TTC549 (cell line): ENCODE data around the gene TBC1D7.
"Not testable (repeated sequence)": the region's sequence is repeated elsewhere in the genome, so short reads cannot be mapped to it uniquely, and the experiment has no call there.

Experiments used
- FAIRE-seq: peaks from 2 replicates; lab custom pipeline; 2012; peaks lifted over from hg19 to GRCh38; lab: Jason Lieb, UNC

The TBC1D7 gene

DNA sequence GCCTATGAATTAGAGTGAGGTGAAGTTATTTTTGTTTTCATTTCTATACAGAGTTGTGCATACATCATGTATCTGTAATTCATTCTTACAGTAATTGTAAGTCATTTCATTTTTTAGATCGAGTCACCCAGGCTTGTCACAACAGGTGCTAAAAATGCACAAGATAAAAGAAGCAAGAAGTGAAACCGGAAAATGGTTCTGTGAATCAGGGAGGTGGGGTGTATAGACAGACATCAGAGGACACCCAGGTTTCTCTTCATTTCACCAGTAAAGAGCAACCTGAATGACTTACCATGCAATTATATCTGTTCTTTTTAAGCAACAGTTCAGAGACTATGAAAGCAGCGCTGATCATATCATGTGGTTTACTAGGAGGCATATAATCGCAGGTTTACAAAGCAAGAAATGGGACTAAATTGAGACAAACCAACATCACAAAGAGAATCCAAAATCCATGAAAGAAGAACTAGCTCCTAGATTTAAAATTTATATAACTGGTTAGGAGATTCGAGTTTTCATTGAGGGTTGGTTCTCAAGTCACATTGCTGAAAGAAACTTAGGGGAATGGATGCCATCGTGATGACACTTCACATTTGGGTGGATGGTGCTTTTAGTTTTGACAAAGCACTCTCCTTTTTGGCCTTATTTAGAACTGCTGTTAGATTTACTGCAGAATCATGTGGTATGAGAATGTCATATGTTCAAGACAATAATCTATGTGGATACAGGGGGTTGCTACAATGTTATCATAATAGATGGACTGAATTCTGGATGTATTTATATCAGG lies 27.9 kb upstream of the TBC1D7 start:
- FAIRE-seq: no peak

DNA sequence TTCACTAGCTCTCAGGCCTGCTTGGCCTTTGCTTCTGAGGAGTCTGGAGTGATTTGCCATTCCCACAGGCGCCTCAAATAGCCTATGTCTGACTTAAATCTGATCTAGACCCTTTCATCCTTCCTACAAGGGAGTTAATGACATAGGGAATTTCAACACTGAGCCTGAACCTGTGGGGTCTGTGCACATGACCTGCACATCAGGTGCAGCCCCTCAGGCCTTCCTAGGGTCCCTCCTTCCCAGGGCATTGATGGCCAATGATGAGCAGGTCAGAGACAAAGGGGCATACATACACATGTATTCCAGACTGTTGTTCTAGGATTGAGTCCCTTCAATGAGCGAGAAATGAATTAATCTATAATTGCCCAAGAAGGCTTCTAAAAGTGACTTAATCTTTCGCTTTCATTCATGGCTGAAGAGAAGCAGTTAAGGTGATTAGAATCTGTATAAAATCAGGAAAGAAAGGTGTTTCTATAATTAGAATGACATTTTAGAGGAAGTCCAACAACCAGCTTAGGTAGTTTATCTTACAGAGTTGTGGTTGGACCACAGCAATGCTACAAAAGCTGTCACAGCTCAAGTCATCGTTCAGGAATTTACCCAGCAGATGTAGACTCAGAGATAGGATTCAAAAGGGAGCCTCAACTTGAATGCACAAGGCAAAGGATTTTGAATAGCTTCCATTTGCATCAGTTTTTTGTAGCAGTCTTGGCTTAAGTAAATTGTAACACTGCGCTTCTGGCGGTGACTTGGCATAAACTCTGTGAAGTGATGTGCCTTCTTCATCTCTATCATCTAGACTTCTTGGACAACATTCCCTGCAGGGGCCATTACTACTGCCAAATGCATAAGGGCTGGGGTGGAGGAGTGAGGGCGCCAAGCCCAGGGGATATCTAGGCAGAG lies 27.0 kb upstream of the TBC1D7 start:
- FAIRE-seq: no peak

DNA sequence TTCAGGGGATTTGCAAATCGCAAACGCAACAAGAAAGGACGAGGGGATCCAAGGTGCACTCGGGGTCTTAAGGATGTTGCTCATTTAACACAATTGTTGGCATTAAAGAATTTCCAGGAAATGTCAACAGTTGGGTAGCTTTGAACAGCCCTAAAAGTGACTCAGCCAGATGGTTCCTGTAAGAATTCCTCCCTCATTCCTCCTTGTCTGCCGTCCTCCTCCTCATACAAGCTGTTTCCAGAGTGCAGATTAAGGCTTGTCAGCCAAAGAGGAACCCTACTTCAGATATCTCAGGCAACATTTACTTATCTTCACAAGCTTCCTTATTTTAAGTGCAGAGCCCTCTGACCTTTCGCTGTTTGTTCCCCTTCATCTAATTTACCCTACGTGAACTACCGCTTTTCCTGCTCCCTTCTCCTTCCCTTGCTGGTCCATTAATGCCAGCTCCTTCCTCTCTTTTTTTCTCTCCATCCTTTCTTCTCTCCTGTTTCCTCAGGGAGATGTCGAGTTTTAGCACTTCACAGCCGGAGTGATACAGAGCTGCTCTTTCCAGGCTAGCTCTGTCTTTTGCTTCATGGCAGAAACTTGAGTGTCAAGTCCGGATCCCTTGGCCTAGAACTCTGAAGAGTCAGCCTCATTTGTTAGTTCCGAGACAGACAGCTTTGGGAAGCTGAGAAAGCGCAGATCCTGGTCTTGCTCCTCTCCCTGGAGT lies 26.1 kb upstream of the TBC1D7 start:
- no peak for FAIRE-seq

DNA sequence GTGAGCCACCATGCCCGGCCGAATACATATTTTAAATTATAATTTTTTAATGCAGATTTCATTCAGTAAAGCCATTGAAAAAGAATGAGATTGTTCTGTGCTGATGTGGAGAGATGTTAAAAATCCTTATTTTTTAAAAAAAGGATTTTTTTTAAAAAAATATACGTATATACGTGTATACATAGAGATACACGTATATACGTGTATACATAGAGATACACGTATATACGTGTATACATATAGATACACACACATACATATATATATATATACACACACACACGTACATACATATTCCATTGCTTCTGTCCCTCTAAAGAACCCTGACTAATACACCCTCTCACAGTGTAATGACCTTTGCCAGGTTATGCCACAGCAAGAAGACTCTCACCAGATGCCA lies 23.8 kb upstream of the TBC1D7 start:
- FAIRE-seq: no peak

GRCh38 chr6:13351271-13351670 lies 22.9 kb upstream of the TBC1D7 start:
- no peak for FAIRE-seq

DNA sequence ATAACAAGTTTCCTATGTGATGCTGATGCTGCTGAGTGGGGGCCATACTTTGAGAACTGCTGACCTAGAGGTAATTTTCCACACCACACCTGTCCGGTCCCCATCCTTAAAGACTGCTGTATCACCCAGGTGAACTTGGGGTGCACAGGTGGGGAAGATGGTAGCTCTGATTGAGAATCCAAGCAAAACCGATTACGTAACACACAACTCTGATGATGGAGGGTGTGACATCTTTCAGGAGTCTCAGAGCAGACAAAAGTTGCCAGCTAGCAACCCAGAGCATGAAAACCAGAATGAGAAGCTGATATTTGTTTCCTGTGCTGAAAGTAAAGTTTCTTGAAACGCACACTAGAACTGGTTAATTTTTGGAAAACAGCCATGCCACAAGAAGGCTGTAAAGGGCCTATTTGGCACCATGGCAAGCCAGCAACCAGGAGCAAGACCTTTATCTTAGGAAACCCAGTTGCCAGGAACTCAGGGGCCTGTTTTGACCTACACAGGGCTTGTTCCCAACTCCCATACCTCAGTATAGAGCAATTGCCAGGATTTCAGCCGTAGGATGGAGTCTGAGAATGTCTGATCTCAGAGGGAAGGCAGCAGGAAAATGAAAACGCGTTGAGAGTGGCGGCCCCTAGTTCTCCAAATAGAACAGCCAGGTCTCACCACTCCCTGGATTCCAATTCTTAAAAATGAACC lies 21.6 kb upstream of the TBC1D7 start:
- FAIRE-seq: no peak

GRCh38 chr6:13348334-13349113 lies 20.2 kb upstream of the TBC1D7 start:
- no peak for FAIRE-seq

DNA sequence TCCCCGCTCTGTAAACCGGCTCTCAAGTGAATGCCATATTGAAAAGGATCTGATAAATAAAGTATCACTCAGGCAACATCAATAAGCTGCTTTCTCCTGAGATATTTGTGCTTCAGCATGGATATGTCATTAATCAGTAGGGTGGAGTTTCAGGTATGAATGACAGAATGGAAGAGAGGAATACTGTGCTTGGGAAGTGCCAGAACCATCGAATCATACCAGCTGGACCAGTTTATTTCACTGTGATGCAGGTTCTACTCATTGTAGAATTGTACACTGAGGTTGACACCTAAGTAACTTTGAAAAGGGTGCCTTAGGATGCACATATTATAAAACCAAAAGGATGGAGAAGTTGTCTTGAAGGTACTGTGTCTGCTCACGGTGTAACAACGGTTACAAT lies 17.9 kb upstream of the TBC1D7 start:
- no peak for FAIRE-seq

DNA sequence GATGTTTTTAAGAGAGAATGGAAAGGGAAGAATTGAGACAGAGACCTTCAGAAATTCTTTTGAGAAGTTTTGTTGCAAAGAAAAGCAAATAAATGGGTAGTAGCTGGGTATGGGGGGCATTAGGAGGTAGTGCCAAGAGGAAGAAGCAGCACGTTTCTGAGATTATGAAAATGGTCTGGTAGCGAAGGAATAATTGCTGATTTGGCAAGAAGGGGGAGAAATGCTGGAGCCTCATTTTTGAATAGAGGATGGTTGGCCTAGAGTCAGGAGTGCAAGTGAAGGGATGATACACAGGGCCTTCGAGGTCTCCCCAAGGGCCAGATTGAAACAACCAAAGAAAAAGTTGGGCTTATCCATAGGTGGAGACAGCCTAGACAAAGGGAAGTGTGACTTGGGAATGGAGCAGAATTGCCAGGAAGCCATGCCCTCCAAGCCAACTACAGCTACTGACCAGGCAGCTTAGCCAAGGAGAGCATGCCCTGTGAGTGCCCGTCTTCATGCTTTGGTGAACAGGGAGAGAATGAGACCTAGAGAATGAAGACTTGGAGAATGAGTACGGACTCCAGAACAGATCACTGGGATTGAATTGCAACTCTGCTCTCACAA lies 14.2 kb upstream of the TBC1D7 start:
- no peak for FAIRE-seq

DNA sequence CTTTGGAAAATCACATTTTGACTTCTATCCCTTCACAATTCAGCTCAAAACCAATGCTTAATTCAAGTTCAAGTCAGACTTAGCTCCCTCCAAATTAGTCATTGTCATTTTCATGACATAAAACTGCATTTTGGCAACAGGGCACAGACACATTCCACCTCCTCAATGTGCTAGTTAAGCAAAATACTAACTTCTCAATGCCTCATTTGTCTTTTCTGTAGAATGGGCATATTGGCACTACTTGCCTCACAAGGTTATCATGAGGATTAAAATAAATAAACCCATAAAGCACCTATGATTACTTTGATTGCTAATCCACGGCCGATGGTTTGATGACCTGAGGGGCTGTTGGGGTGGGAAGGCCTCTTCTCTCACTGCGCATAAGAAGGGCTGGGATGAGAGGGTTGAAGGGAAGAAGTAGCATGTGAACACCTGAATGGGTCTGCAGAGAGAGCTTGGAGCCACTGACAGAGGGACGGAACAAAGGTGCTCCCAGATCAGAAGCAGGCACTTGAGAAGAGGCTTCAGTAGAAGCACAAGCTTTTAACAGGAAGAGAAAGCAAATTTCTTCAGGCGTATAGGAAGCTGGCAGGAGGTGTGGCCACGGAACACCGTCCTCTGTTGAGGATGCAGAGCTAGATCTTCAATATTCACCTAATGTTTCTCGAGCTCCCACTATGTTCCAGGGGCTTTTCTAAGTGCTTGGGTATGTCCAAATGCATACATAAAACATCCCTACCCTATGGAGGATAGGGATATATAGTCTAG lies 11.7 kb upstream of the TBC1D7 start:
- FAIRE-seq: no peak

GRCh38 chr6:13338038-13338437 lies 9.7 kb upstream of the TBC1D7 start:
- FAIRE-seq: no peak

DNA sequence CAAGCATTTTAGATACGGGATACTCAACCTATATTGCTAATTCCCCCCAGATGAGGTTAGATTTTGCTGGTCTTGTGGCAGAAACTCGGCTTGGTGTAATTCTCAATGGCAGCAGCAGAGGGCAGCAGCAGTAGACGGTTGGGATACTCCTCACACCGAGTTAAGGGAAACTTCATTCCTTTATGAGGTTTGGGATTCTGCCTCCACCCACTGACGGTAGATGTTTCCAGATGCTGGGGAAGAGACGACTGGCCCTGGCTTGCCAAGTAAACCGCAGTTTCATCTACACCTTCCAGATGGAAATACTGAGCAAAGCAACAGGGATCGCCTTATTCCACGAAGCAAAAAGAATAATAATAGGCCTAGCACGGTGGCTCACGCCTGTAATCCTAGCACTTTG lies 8.2 kb upstream of the TBC1D7 start:
- FAIRE-seq: peak; percentile 61

- no peak for FAIRE-seq
Observed at GRCh38 chr6:13334953-13335352, 6.6 kb upstream of the TBC1D7 start.

GRCh38 chr6:13332349-13332706 lies 4.0 kb upstream of the TBC1D7 start:
- no peak for FAIRE-seq

- FAIRE-seq: no peak
Observed at GRCh38 chr6:13331516-13332348, 3.4 kb upstream of the TBC1D7 start.

DNA sequence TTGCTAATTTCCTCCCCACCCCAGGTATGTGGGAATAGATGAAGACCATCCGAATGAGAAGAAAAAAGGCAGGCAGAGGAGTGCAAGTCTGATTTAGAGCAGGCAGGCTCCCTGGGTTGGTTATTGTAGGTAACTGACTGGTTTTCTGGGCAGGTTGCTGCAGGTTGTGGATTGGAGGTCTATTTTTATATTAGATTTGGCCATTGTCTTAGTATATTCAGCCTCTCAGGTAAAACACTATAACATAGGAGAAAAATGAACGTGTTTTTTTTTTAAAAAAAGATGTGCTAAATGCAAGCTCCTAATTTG lies 492 bp upstream of the TBC1D7 start:
- FAIRE-seq: no peak

GRCh38 chr6:13327691-13328075 lies 654 bp downstream of the TBC1D7 start:
- FAIRE-seq: no peak

DNA sequence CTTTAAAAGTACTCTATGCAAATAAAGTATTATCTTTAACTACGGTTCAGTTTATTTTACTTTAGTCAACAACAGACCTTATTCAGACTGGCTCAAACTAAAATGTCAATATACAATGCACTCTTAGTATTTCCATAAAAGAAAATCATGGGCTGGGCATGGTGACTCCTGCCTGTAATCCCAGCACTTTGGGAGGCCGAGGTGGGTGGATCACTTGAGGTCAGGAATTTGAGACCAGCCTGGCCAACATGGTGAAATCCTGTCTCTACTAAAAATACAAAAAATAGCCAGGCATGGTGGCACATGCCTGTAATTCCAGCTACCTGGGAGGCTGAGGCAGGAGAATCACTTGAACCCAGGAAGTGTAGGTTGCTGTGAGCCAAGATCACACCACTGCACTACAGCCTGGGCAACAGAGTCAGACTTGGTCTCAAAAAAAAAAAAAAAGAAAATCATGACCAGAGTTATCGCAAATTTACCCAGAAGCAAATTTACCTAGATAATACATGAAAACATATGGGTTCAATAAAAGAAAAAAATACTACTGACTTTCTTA lies 2.2 kb downstream of the TBC1D7 start:
- FAIRE-seq: not testable (repeated sequence)

- FAIRE-seq: no peak
Observed at GRCh38 chr6:13319891-13320564, 8.3 kb downstream of the TBC1D7 start.
